GM12878 (cell line): Measurements from ENCODE around the gene LIX1L. TPM values are rescaled to one million over a fixed set of nuclear protein-coding genes. Genes with fewer than 3 reads are reported as not detected.

Source experiments
- ATAC-seq: fragments of 200-7000 bp; cut with Tn5 transposase; 3 replicates; pipeline ENCODE4 v1.9.1; 2020; ENCODE audit warnings: mild to moderate bottlenecking, moderate library complexity
- BruUV-seq: library from RNA; stranded (reverse); fragments of 400-500 nt; replicated peaks from 2 replicates; lab custom pipeline; 2021; lab: Mats Ljungman, UMichigan
- CTCF ChIA-PET: fragments of 300-600 bp; sonication (Branson Sonifier 250); formaldehyde crosslinking; extraction: SDS; loops from one replicate; lab custom pipeline; 2021; ENCODE audit warnings: inconsistent platforms; lab: Yijun Ruan, JAX
- POLR2A ChIA-PET: fragments of 350-600 bp; formaldehyde crosslinking; extraction: SDS; loops from one replicate; lab custom pipeline; 2021; ENCODE audit warnings: inconsistent platforms; lab: Charles Lee
- RAD21 ChIA-PET: fragments of 300-600 bp; sonication (Branson Sonifier 250); formaldehyde crosslinking; loops from one replicate; lab custom pipeline; 2023; ENCODE audit warnings: antibody characterized with exemption; ENCODE audit not compliant: unreplicated experiment; lab: Charles Lee
- SMC1A ChIA-PET: fragments of 300-600 bp; sonication (Branson Sonifier 250); formaldehyde crosslinking; loops from one replicate; lab custom pipeline; 2023; ENCODE audit not compliant: unreplicated experiment, uncharacterized antibody; lab: Charles Lee
- DNase-seq: peaks from one replicate; pipeline ENCODE4 v3.0.0-alpha.2; 2011; ENCODE audit warnings: low read depth, low spot score
- FAIRE-seq: peaks from 3 replicates; lab custom pipeline; 2011; peaks lifted over from hg19 to GRCh38; lab: Jason Lieb, UNC
- H2AFZ ChIP-seq: 2 replicates; pipeline ENCODE4 v1.6.0; 2011; ENCODE audit warnings: low read depth, low read length, control low read depth; ENCODE audit not compliant: control insufficient read depth
- H3K27ac ChIP-seq: 2 replicates; pipeline ENCODE4 v1.5.1; 2011; ENCODE audit warnings: control low read depth; ENCODE audit not compliant: control insufficient read depth, insufficient read depth
- H3K27me3 ChIP-seq, 2 experiments: replicated peaks in 1 of 2; 2 replicates each; pipeline versions ENCODE4 v1.6.0 to v1.6.1; 2011; ENCODE audit warnings: low read length in 1 of 2; ENCODE audit not compliant: control insufficient read depth in 2 of 2, insufficient read depth in 2 of 2
- H3K36me3 ChIP-seq, 2 experiments: 2 replicates each; pipeline ENCODE4 v1.5.1; 2011; ENCODE audit warnings: low read length in 1 of 2; ENCODE audit not compliant: control insufficient read depth in 2 of 2, insufficient read depth in 2 of 2
- H3K4me1 ChIP-seq: 2 replicates; pipeline ENCODE4 v1.6.1; 2011; ENCODE audit warnings: mild to moderate bottlenecking, low read length, moderate library complexity, mixed read lengths; ENCODE audit not compliant: control insufficient read depth, insufficient read depth
- H3K4me2 ChIP-seq: 2 replicates; pipeline ENCODE4 v1.6.0; 2011; ENCODE audit warnings: control low read depth; ENCODE audit not compliant: control insufficient read depth, insufficient read depth
- H3K4me3 ChIP-seq: fragments of 200-600 bp; sonication (generic); 2 replicates; pipeline ENCODE4 v1.5.1; 2016
- H3K79me2 ChIP-seq: 2 replicates; pipeline ENCODE4 v1.6.0; 2011; ENCODE audit warnings: low read length; ENCODE audit not compliant: control insufficient read depth, insufficient read depth
- H3K9ac ChIP-seq: 2 replicates; pipeline ENCODE4 v1.8.0; 2011; ENCODE audit warnings: low read length, control low read depth, mixed read lengths; ENCODE audit not compliant: control insufficient read depth, insufficient read depth
- H3K9me3 ChIP-seq: replicated peaks from 3 replicates; pipeline ENCODE4 v1.5.1; 2011; ENCODE audit warnings: mild to moderate bottlenecking, low read length; ENCODE audit not compliant: control insufficient read depth, insufficient read depth
- H4K20me1 ChIP-seq: 2 replicates; pipeline ENCODE4 v1.6.0; 2011; ENCODE audit not compliant: control insufficient read depth, insufficient read depth
- ASH2L ChIP-seq: fragments of 300-600, 200-600 bp; sonication (generic); IDR thresholded peaks from 2 replicates; pipeline ENCODE4 v1.6.1; 2017; ENCODE audit warnings: low read depth, mild to moderate bottlenecking, borderline replicate concordance
- GATAD2B ChIP-seq: fragments of 450-650 bp; conservative IDR thresholded peaks from 2 replicates; pipeline ENCODE4 v1.6.1; 2017; ENCODE audit warnings: low read depth, mild to moderate bottlenecking, moderate library complexity
- MTA3 ChIP-seq: IDR thresholded peaks from 2 replicates; pipeline ENCODE4 v1.6.1; 2012; ENCODE audit warnings: low read length, inconsistent platforms, borderline replicate concordance
- POLR2A ChIP-seq: IDR thresholded peaks from 2 replicates; pipeline ENCODE4 v1.6.1; 2011; ENCODE audit warnings: low read depth, mild to moderate bottlenecking, low read length
- SREBF1 ChIP-seq: IDR thresholded peaks from 2 replicates; pipeline ENCODE4 v1.6.1; 2012; ENCODE audit warnings: mild to moderate bottlenecking, low read length
- WGBS: methylation state at CpG from one replicate; pipeline ENCODE4 v1.1.6; 2016; ENCODE audit warnings: low lambda C conversion rate; ENCODE audit not compliant: insufficient replicate concordance, insufficient coverage; ENCODE audit errors: missing lambda C conversion rate; 5-methylcytosine and 5-hydroxymethylcytosine counted together
- in situ Hi-C: fragments of 300-500 bp; cut with MboI; formaldehyde crosslinking; loops from 9 replicates; pipeline ENCODE4 v1.14.3; 2018; ENCODE audit warnings: mixed read lengths
- intact Hi-C: fragments of 100-400 bp; cut with micrococcal nuclease; formaldehyde crosslinking; loops from one replicate; pipeline ENCODE4 v1.14.2; 2022; ENCODE audit not compliant: unreplicated experiment
- polyA plus RNA-seq, 11 experiments: library from polyadenylated mRNA; depleted of rRNA in 4 of 11; unstranded in 6 of 11; stranded (reverse) in 5 of 11; fragments of >200 nt; fragmentation: Nextera tagmentation in 4 of 11; fragmentation: Illumina TruSeq in 1 of 11; extraction: Ambion mirVana in 4 of 11; extraction: Trizol in 1 of 11; gene quantifications; 1 replicate in 1 of 11; 2 replicates in 10 of 11; pipeline versions ENCODE4 v1.2.1 to v1.2.3, GENCODE V29; 2011 to 2016; ENCODE audit warnings: inconsistent platforms in 2 of 11, missing spikeins in 2 of 11, low read depth in 1 of 11
- total RNA-seq, 4 experiments: library from RNA; depleted of rRNA in 3 of 4; stranded (reverse); fragments of >200 nt in 3 of 4; fragmentation: Illumina TruSeq in 1 of 4; extraction: Trizol in 1 of 4; gene quantifications; 2 replicates each; pipeline versions ENCODE4 v1.2.1 to v1.2.3, GENCODE V29; 2013 to 2021
- TF ChIP-seq, protein P1 (sequence below): IDR thresholded peaks from 2 replicates; pipeline ENCODE4 v1.6.1; 2011; ENCODE audit warnings: low read depth, mild to moderate bottlenecking, low read length, moderate library complexity, borderline replicate concordance; ENCODE audit errors: extremely low read depth
- TF ChIP-seq, protein P2 (sequence below): fragments of 450-650 bp; IDR thresholded peaks from 2 replicates; pipeline ENCODE4 v1.6.1; 2016; ENCODE audit warnings: mild to moderate bottlenecking

LIX1L gene
- total and polyA plus RNA-seq, 10 of the 15 experiments (the other 5 are each of a cell fraction or from before 2014, with no cell fraction given): 5.5 to 48.2 (median 15.3) TPM

- ChIA-PET CTCF (interaction anchor here (0.8 to 12.2 kb wide), 5 partner anchors 11 to 151 kb away, joined by 3 to 196 read pairs (median 4); partner anchors contain the start of genes LIX1L and NUDT17), SMC1A (interaction anchor here (1.1 to 12.5 kb wide), 4 partner anchors 9 to 41 kb away, joined by 3 to 244 read pairs (median 10); no protein-coding TSS in a partner anchor), RAD21 (interaction anchor here (0.9 to 7.4 kb wide), 6 partner anchors 9 to 38 kb away, joined by 3 to 100 read pairs (median 3); partner anchors contain the start of gene LIX1L)
- Histone ChIP-seq H3K9ac (peak overlapping the region; percentile 75), H4K20me1 (no peaks in the 10 kb centered on the region), H3K36me3 (peaks cover 0 to 3% of the 10 kb centered on the region in 2 experiments; a peak in 2 of 4 replicates), H3K4me3 (peak overlapping the region; percentile 81), H2AFZ (peak overlapping the region; percentile 40), H3K4me2 (peak overlapping the region; percentile 86)
- DNase-seq: no peak
- in situ Hi-C loops (no loop called here), intact Hi-C loops (no loop called here)
- no TSS peak for BruUV-seq
- TF ChIP-seq, protein P1, sequence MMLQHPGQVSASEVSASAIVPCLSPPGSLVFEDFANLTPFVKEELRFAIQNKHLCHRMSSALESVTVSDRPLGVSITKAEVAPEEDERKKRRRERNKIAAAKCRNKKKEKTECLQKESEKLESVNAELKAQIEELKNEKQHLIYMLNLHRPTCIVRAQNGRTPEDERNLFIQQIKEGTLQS: no peak
- TF ChIP-seq GATAD2B (no peak), ASH2L (peak; percentile 38; the same call in 1 of the 2 replicates), POLR2A (peak; percentile 71), SREBF1 (no peak), MTA3 (peak; percentile 17; the same call in 1 of the 2 replicates)
- TF ChIP-seq, protein P2, sequence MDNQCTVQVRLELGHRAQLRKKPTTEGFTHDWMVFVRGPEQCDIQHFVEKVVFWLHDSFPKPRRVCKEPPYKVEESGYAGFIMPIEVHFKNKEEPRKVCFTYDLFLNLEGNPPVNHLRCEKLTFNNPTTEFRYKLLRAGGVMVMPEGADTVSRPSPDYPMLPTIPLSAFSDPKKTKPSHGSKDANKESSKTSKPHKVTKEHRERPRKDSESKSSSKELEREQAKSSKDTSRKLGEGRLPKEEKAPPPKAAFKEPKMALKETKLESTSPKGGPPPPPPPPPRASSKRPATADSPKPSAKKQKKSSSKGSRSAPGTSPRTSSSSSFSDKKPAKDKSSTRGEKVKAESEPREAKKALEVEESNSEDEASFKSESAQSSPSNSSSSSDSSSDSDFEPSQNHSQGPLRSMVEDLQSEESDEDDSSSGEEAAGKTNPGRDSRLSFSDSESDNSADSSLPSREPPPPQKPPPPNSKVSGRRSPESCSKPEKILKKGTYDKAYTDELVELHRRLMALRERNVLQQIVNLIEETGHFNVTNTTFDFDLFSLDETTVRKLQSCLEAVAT: peak; percentile 89
- TF ChIP-seq, all 136 proteins: peak for 4
- under 1% methylated on average over 13 of the region's 13 CpGs for WGBS
- no peak for FAIRE-seq
- POLR2A ChIA-PET: interaction anchor here (1.1 to 4.1 kb wide), 7 partner anchors 11 to 137 kb away, joined by 3 to 82 read pairs (median 12); partner anchors contain the start of genes ANKRD34A, PIAS3, POLR3GL and RBM8A
- peaks cover 8% of the 10 kb centered on the region for H3K4me1 ChIP-seq
- no peaks in the 10 kb centered on the region for H3K9me3 ChIP-seq
- ATAC-seq: peak; percentile 7
- H3K79me2 ChIP-seq: peaks cover 15% of the 10 kb centered on the region
- H3K27me3 ChIP-seq: no peaks in the 10 kb centered on the region
- peak overlapping the region; percentile 67 for H3K27ac ChIP-seq
These were observed 38.2 kb upstream of the LIX1L start for GRCh38 chr1:145995964-145996432.
